Activated naive CD8-positive, alpha-beta T cell treated with anti-CD3 and anti-CD28 coated beads, Interleukin-2, amount 50 U/mL, for 24 hours (primary cell): ENCODE measurements around the gene SH3BP1.
A peak's percentile ranks its signal among the peaks of the same experiment; 100 is the strongest.
"Not testable (repeated sequence)": the region's sequence is repeated elsewhere in the genome, so short reads cannot be mapped to it uniquely, and the experiment has no call there.

Experiments used
- ATAC-seq: fragments of 150-1000 bp; cut with Tn5 transposase; one replicate; pipeline ENCODE4 v1.10.0; 2021
- DNase-seq: peaks from one replicate; pipeline ENCODE4 v3.0.0; 2021
- H3K27ac Mint-ChIP-seq: one replicate; pipeline ENCODE4 v1.8.0; 2021; ENCODE audit warnings: mild to moderate bottlenecking, mixed read lengths
- H3K27me3 Mint-ChIP-seq: one replicate; pipeline ENCODE4 v1.8.0; 2021; ENCODE audit warnings: mixed read lengths
- H3K36me3 Mint-ChIP-seq: one replicate; pipeline ENCODE4 v1.8.0; 2021; ENCODE audit warnings: low read depth, mixed read lengths
- H3K4me1 Mint-ChIP-seq: one replicate; pipeline ENCODE4 v1.8.0; 2021; ENCODE audit warnings: mixed read lengths
- H3K4me3 Mint-ChIP-seq: one replicate; pipeline ENCODE4 v1.8.0; 2021; ENCODE audit warnings: mild to moderate bottlenecking, moderate library complexity, mixed read lengths
- H3K9me3 Mint-ChIP-seq: one replicate; pipeline ENCODE4 v1.8.0; 2021; ENCODE audit warnings: mixed read lengths

The SH3BP1 gene, protein sequence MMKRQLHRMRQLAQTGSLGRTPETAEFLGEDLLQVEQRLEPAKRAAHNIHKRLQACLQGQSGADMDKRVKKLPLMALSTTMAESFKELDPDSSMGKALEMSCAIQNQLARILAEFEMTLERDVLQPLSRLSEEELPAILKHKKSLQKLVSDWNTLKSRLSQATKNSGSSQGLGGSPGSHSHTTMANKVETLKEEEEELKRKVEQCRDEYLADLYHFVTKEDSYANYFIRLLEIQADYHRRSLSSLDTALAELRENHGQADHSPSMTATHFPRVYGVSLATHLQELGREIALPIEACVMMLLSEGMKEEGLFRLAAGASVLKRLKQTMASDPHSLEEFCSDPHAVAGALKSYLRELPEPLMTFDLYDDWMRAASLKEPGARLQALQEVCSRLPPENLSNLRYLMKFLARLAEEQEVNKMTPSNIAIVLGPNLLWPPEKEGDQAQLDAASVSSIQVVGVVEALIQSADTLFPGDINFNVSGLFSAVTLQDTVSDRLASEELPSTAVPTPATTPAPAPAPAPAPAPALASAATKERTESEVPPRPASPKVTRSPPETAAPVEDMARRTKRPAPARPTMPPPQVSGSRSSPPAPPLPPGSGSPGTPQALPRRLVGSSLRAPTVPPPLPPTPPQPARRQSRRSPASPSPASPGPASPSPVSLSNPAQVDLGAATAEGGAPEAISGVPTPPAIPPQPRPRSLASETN

DNA sequence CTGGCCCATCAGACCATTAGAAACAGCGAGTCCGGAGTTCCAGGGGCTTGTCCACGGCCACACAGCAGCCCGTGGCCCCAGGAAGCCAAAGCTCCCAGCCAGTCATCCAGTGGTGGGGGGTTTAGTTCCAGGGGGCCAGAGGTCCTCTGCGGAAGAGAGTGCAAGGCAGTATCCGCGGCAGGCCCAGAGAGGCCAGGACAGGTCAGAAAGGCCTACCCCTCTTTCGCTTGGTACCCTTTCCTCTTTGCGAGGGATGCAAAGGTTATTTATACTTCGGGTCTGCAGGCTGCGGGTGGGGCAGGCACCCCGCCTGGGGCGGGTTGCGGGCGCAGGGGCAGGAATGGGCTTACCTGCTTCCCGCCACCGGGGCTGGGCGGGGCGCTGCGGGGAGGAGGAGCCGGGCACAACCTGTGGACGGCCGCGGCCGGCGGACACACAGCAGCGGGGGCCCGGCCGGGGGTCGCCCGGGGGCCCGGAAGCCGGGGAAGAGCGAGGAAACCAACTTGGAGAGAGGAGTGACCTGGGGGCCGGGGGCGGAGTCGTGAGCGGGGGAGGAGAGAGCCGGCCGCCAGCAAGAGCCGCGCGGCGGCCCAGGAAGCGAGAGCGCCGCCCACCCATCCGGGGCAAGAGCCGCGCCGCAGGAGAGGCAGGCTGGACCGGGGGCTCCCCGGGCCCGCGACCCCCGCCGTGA lies at the start of gene SH3BP1:
Gene SH3BP1 (plus strand): TSS at position 600 of the 691 bp plus-strand sequence. CDS start 119 bp downstream, outside the sequence.
- H3K27me3 Mint-ChIP-seq, result no peaks in the 10 kb centered on the region
- peaks cover 72% of the 10 kb centered on the region for H3K4me1 Mint-ChIP-seq
- H3K9me3 Mint-ChIP-seq, result no peaks in the 10 kb centered on the region
- peak within 1 kb of the TSS; percentile 89 for H3K27ac Mint-ChIP-seq
- peak within 1 kb of the TSS; percentile 90 for H3K4me3 Mint-ChIP-seq
- peak; percentile 25 for ATAC-seq
- DNase-seq, result peak; percentile 70
- peaks cover 9% of the 10 kb centered on the region for H3K36me3 Mint-ChIP-seq

DNA sequence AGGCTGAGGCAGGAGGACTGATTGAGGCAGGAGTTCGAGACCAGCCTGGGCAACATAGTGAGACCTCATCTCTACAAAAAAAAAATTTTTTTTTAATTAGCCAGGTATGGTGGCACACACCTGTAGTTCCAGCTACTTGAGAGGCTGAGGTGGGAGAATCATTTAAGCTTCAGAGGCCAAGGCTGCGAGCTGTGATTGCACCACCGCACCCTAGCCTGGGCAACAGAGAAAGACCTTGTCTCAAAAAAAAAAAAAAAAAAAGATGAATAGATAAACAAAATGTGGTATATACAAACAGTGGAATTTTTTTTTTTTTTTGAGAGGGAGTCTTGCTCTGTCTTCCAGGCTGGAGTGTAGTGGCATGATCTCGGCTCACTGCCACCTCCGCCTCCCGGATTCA lies 48.4 kb upstream of the SH3BP1 start:
- not testable (repeated sequence) for H3K36me3 Mint-ChIP-seq, H3K27me3 Mint-ChIP-seq, H3K27ac Mint-ChIP-seq, H3K9me3 Mint-ChIP-seq, ATAC-seq, H3K4me3 Mint-ChIP-seq, DNase-seq, H3K4me1 Mint-ChIP-seq

DNA sequence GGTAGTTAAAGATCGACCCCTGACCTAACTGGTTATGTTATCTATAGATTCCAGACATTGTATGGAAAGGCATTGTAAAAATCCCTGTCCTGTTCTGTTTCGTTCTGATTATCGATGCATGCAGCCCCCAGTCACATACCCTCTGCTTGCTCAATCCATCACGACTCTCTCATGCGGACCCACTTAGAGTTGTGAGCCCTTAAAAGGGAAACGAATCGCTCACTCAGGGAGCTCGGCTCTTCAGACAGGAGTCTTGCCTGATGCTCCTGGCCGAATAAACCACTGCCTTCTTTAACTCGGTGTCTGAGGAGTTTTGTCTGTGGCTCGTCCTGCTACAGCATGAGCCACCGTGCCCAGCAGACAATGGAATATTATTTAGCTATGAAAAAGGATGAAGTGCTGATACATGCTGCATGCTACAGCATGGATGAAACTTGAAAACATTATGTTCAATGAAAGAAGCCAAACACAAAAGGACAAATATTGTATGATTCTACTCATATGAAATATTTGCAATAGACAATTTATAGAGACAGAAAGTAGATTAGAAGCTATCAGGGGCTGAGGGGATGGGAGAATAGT lies 47.6 kb upstream of the SH3BP1 start:
- Mint-ChIP-seq H3K4me1 (peaks cover 8% of the 10 kb centered on the region), H3K36me3 (no peaks in the 10 kb centered on the region), H3K27me3 (no peaks in the 10 kb centered on the region), H3K4me3 (peak overlapping the region; percentile 76), H3K9me3 (no peaks in the 10 kb centered on the region), H3K27ac (no peak overlapping the region)
- DNase-seq (no peak), ATAC-seq (no peak)

DNA sequence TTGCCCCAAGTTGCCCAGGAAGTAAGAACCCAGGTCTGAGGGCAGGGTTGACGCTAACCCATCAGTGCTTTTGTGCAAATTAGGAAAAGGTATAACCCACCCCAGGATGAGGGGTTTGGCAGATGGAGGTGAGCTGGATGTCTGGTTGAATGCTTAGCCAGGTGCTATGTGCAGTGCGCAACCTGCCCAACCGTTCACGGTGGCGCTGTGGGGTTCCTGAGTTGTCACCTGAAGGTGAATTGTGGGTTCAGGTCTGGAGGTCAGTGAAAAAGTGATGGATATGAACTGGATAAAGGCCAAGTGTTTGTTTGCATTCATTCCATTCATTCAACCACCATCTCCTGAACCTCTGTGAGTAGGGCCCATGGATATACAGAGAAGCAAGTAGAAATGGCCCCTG lies 45.2 kb upstream of the SH3BP1 start:
- Mint-ChIP-seq H3K4me3 (no peak overlapping the region), H3K9me3 (no peaks in the 10 kb centered on the region), H3K27me3 (no peaks in the 10 kb centered on the region)

DNA sequence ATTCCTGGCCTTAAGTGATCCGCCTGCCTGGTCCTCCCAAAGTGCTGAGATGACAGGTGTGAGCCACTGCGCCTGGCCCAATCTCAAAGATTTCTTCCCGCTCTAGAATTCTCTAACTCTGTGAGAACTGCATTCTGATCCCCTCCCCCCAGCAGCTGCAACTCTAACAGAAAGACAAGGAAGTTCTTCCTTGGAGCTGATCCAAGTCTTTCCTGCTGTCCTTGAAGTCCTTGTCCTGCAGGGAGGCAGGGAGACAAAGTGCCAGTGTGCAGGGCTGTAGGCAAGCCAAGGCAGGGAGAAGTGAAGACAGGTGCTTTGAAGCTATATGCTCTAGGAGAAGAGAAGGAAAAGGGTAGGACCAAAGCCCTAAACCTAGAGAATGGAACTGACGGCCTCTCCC lies 40.3 kb upstream of the SH3BP1 start:
- Mint-ChIP-seq H3K4me1 (peaks cover 11% of the 10 kb centered on the region), H3K9me3 (no peaks in the 10 kb centered on the region), H3K27me3 (no peaks in the 10 kb centered on the region), H3K36me3 (no peaks in the 10 kb centered on the region), H3K4me3 (no peak overlapping the region), H3K27ac (no peak overlapping the region)
- ATAC-seq (no peak), DNase-seq (no peak)

More for the DNA sequence above, 45.2 kb upstream of the SH3BP1 start:
- ATAC-seq, result no peak
- Mint-ChIP-seq H3K27ac (no peak overlapping the region), H3K4me1 (peaks cover 8% of the 10 kb centered on the region), H3K36me3 (no peaks in the 10 kb centered on the region)
- DNase-seq, result no peak

DNA sequence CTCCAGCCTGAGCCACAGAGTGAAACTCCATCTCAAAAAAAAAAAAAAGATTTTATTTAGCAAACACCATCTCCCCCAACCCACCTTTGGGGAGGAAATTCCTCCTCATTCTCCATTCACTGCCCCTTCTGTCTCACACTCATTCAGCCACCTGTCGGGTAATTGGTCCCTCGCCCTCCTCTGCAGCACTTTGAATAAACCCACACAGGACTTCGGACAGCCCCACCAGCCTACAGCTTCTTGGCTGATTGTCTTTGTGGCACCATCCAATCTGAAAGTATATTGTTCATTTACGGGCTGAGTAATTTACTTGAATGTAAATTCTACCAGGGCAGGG lies 38.3 kb upstream of the SH3BP1 start:
- no peaks in the 10 kb centered on the region for H3K27me3 Mint-ChIP-seq
- no peaks in the 10 kb centered on the region for H3K9me3 Mint-ChIP-seq
- ATAC-seq, result no peak
- no peaks in the 10 kb centered on the region for H3K36me3 Mint-ChIP-seq
- H3K4me3 Mint-ChIP-seq, result no peak overlapping the region
- H3K4me1 Mint-ChIP-seq, result peaks cover 25% of the 10 kb centered on the region
- no peak overlapping the region for H3K27ac Mint-ChIP-seq
- no peak for DNase-seq

DNA sequence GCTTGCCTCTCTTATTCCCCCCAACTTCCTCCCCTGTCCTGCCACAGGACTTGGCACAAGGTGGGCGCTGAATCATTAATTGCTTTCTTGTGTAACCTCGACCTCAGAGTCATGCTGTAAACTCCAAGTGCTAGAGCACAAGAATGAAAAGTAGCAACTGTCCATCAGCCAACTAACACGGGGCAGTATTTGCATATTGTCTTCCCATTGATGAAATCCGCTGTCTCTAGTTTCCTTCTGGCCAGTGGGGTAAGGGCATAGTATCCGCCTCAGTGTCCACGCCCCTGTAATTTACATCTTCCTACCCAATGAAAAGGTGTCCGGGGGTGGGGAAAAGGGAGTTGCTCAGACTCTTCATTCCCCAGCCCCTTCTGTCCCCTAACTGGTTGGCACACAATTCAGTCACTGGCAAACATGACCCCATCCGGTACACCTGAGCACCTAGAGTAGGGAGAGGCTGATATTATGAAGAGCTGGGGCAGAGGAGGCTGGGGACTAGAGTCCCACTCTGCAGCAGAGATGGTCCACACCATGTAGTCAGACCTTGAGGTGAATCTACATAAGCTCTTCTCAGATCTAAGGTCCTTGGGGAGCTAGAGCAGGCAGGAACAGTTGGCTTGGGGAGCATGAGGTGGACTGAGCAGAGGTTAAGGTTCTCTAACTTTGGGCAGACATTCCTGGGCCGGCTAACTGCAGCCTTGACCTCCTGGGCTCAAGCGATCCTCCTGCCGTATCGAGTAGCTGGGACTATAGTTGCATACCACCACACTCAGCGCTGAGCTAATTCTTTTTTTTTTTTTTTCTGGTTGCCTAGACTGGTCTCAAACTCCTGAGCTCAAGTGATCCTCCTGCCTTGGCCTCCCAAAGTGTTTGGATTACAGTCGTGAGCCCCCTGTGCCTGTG lies 37.7 kb upstream of the SH3BP1 start:
- H3K36me3 Mint-ChIP-seq, result no peaks in the 10 kb centered on the region
- H3K27me3 Mint-ChIP-seq, result no peaks in the 10 kb centered on the region
- DNase-seq (no peak), ATAC-seq (peak; percentile 22)
- peaks cover 26% of the 10 kb centered on the region for H3K4me1 Mint-ChIP-seq
- H3K9me3 Mint-ChIP-seq, result no peaks in the 10 kb centered on the region
- no peak overlapping the region for H3K4me3 Mint-ChIP-seq
- H3K27ac Mint-ChIP-seq, result no peak overlapping the region

DNA sequence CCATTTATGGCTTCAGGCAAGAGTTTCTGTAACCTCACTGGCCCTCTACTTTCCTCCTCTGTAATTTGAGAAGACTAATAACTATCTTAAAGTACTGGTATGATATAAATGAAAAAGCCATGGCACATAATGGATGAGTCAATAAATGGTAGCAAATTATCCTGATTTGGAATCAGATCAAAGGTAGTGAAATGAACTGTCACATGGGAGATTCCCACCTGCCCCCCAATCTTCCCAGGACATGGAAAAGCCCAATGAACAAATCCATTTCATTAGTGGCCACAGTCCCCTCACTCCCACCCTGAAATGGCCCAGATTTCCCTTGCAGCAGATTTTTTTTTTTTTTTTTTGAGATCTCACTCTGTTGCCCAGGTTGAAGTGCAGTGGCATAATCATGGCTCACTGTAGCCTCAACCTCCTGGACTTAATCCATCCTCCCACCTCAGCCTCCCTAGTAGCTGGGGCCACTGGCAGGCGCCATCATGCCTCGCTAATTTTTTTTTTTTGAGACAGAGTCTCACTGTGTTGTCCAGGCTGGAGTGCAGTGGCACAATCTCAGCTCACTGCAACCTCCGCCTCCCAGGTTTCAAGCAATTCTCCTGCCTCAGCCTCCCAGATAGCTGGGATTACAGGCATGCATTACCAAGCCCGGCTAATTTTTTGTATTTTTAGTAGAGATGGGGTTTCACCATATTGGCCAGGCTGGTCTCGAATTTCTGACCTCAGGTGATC lies 36.8 kb upstream of the SH3BP1 start:
- H3K36me3 Mint-ChIP-seq, H3K27me3 Mint-ChIP-seq, H3K27ac Mint-ChIP-seq, ATAC-seq, H3K4me3 Mint-ChIP-seq, H3K9me3 Mint-ChIP-seq, DNase-seq: not testable (repeated sequence)
- H3K4me1 Mint-ChIP-seq, result peaks cover 35% of the 10 kb centered on the region

DNA sequence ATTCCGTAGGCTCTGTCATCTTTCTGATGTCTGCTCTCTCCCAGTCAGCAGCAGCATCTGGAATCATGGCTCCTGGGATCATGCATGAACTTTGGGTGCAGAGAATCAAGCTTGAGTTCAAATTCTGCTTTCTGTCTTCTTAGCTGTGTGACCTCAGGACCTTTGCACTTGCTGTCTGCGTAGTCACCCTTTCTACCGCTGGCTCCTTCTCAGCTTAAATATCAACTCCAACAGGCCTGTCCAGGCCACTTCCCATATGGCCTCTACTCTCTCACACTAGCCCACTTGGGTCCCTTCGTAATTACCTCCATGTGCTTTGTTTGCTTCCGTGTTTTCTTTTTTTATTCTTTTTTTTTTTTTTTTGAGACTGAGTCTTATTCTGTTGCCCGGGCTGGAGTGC lies 35.4 kb upstream of the SH3BP1 start:
- H3K9me3 Mint-ChIP-seq, result no peaks in the 10 kb centered on the region
- no peak overlapping the region for H3K27ac Mint-ChIP-seq
- H3K27me3 Mint-ChIP-seq, result no peaks in the 10 kb centered on the region
- no peak for ATAC-seq
- H3K4me1 Mint-ChIP-seq, result peaks cover 43% of the 10 kb centered on the region
- H3K4me3 Mint-ChIP-seq, result no peak overlapping the region
- DNase-seq, result no peak
- H3K36me3 Mint-ChIP-seq, result no peaks in the 10 kb centered on the region

DNA sequence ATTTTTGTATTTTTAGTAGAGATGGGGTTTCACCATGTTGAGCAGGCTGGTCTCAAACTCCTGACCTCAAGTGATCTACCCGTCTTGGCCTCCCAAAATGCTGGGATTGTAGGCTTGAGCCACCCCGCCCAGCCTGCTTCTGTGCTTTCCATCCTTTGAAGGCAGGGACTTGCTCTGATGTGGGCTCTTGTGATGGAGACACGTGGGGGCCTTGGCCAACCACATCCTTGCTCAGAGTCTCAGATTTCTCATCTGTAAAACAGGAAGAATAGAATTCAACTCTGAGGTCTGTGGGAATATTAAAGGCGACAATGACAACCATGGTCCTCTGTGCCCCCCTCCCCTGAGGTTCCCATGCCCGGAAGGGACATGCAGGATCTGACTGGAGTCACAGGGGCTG lies 34.6 kb upstream of the SH3BP1 start:
- no peak overlapping the region for H3K4me3 Mint-ChIP-seq
- no peak for ATAC-seq
- peaks cover 4% of the 10 kb centered on the region for H3K36me3 Mint-ChIP-seq
- H3K4me1 Mint-ChIP-seq, result peaks cover 50% of the 10 kb centered on the region
- no peak overlapping the region for H3K27ac Mint-ChIP-seq
- H3K9me3 Mint-ChIP-seq, result no peaks in the 10 kb centered on the region
- H3K27me3 Mint-ChIP-seq, result no peaks in the 10 kb centered on the region
- peak; percentile 36 for DNase-seq

DNA sequence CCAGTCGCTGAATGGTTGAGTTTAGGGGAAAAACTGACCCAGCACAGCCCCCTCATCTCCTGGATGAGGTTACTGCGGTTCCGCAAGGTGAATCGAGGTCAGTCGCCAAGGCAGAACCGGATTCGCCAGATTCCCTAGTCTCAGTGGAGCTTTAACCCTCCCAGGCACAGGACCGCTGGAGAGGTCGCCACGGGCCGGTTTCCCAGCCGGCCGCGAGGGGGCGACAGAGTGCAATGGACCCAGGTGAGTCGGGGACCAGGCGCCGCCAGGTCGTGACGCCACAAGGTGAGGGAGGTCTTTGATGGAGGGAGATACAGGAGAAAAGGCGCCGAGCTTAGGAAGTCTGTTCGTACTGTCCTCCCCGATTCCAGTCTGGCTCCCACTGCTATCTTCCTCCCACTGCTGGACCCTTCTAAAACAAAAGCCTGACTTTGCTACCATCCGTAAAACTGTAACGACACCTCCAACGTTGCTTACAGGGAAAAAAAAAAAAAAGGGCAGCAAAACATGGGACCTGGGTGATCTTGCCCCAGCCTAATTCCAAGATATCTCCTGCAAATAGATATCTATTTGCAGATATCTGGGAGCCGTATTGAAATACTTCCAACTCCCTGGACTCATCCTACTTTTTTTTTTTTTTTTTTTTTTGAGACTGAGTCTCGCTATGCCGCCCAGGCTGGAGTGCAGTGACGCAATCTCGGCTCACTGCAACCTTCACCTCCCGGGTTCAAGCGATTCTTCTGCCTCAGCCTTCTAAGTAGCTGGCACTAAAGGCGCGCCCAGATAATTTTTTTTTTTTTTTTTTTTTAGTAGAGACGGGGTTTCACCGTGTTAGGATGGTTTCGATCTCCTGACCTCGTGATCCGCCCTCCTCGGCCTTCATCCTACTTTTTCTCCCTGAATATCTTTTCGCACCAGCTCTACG lies 32.2 kb upstream of the SH3BP1 start:
- Mint-ChIP-seq H3K4me3 (peak overlapping the region; percentile 99), H3K36me3 (peaks cover 4% of the 10 kb centered on the region), H3K9me3 (no peaks in the 10 kb centered on the region), H3K27ac (peak overlapping the region; percentile 95), H3K4me1 (peaks cover 54% of the 10 kb centered on the region), H3K27me3 (no peaks in the 10 kb centered on the region)
- no peak for ATAC-seq
- peak; percentile 96 for DNase-seq

DNA sequence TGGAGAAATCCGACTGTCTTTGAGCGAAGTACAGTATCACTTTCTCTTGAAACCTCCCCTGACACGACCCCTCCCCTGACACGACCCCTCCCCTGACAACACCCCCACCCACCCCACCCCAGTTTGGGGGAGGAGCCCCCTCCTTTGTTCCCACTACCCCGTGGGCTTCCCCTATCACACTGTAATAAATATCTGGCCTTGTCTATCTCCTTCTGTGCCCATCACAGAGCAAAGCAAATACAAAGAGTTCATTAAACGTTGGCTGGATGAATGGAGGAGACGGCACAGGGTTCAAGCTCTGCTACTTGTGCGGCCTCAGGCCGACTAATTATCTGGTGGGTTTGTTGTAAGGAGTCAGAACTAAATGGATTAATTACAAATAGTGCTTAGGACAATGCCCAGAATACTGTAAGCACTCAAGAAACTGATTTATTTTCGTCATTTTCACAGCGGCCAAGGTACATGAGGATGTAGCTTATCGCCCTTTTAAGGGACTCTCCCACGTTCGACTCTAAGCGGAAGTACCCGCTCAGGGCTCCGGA lies 31.5 kb upstream of the SH3BP1 start:
- DNase-seq (peak; percentile 32), ATAC-seq (no peak)
- H3K27me3 Mint-ChIP-seq, result no peaks in the 10 kb centered on the region
- H3K9me3 Mint-ChIP-seq, result no peaks in the 10 kb centered on the region
- peaks cover 4% of the 10 kb centered on the region for H3K36me3 Mint-ChIP-seq
- H3K27ac Mint-ChIP-seq, result peak overlapping the region; percentile 95
- H3K4me1 Mint-ChIP-seq, result peaks cover 54% of the 10 kb centered on the region
- H3K4me3 Mint-ChIP-seq, result peak overlapping the region; percentile 99
